PC-3 (cell line): ENCODE data around the gene NOXA1. TPM values are rescaled to one million over a fixed set of nuclear protein-coding genes. Genes with fewer than 3 reads are reported as not detected.

Experiments
- ATAC-seq: fragments of 200-7000 bp; cut with Tn5 transposase; 2 replicates; pipeline ENCODE4 v1.9.1; 2020; ENCODE audit warnings: mild to moderate bottlenecking, moderate library complexity
- BruUV-seq: library from RNA; stranded (reverse); fragments of 400-500 nt; replicated peaks from 2 replicates; lab custom pipeline; 2021; lab: Mats Ljungman, UMichigan
- CTCF ChIA-PET: fragments of 300-600 bp; sonication (Branson Sonifier 250); formaldehyde crosslinking; loops from one replicate; lab custom pipeline; 2022; ENCODE audit warnings: antibody characterized with exemption; lab: Charles Lee
- POLR2A ChIA-PET: fragments of 300-600 bp; sonication (Branson Sonifier 250); formaldehyde crosslinking; loops from one replicate; lab custom pipeline; 2022; ENCODE audit warnings: antibody characterized with exemption; ENCODE audit not compliant: unreplicated experiment; lab: Charles Lee
- DNase-seq: peaks from one replicate; pipeline ENCODE4 v3.0.0-alpha.2; 2015
- H2AFZ ChIP-seq: fragments of 300-600 bp; sonication (generic); 2 replicates; pipeline ENCODE4 v1.6.0; 2016; ENCODE audit warnings: antibody characterized with exemption, low read length
- H3F3A ChIP-seq: fragments of 300-600 bp; sonication (generic); one replicate; pipeline ENCODE4 v1.6.0; 2017; ENCODE audit warnings: antibody characterized with exemption, low read length, control low read depth, mild to moderate bottlenecking; ENCODE audit not compliant: unreplicated experiment
- H3K27ac ChIP-seq: fragments of 300-600 bp; sonication (generic); 2 replicates; pipeline ENCODE4 v1.5.1; 2016; ENCODE audit warnings: mild to moderate bottlenecking, low read length
- H3K27me3 ChIP-seq: fragments of 300-600 bp; sonication (generic); 2 replicates; pipeline ENCODE4 v1.6.1; 2016; ENCODE audit warnings: low read length, mixed read lengths
- H3K36me3 ChIP-seq: fragments of 300-600 bp; sonication (generic); 2 replicates; pipeline ENCODE4 v1.6.1; 2016; ENCODE audit warnings: low read depth, mixed run types, low read length, mixed read lengths
- H3K4me1 ChIP-seq: fragments of 300-600 bp; sonication (generic); 2 replicates; pipeline ENCODE4 v1.5.1; 2016; ENCODE audit warnings: low read length; ENCODE audit not compliant: insufficient read depth
- H3K4me2 ChIP-seq: fragments of 300-600 bp; sonication (generic); 2 replicates; pipeline ENCODE4 v1.6.0; 2016; ENCODE audit warnings: low read length
- H3K4me3 ChIP-seq: fragments of 300-600 bp; sonication (generic); 2 replicates; pipeline ENCODE4 v1.5.1; 2016; ENCODE audit warnings: mild to moderate bottlenecking, low read length, mixed read lengths
- H3K79me2 ChIP-seq: fragments of 300-600 bp; sonication (generic); 2 replicates; pipeline ENCODE4 v1.6.1; 2017; ENCODE audit warnings: low read length, mixed read lengths
- H3K9ac ChIP-seq: fragments of 300-600 bp; sonication (generic); 2 replicates; pipeline ENCODE4 v1.6.0; 2016; ENCODE audit warnings: mild to moderate bottlenecking, low read length
- H3K9me2 ChIP-seq: fragments of 300-600 bp; sonication (generic); replicated peaks from 2 replicates; pipeline ENCODE4 v1.6.1; 2016; ENCODE audit warnings: mixed run types, low read length, mixed read lengths
- H3K9me3 ChIP-seq: fragments of 300-600 bp; sonication (generic); 2 replicates; pipeline ENCODE4 v1.6.1; 2016; ENCODE audit warnings: low read length, mixed read lengths
- H4K20me1 ChIP-seq: fragments of 300-600 bp; sonication (generic); 2 replicates; pipeline ENCODE4 v1.6.1; 2016; ENCODE audit warnings: low read length, mixed read lengths
- CTCF ChIP-seq: fragments of 300-600 bp; sonication (generic); conservative IDR thresholded peaks from 2 replicates; pipeline ENCODE4 v1.5.1; 2017; ENCODE audit warnings: antibody characterized with exemption, low read depth, mild to moderate bottlenecking, low read length
- EZH2 ChIP-seq: fragments of 300-600 bp; sonication (generic); IDR thresholded peaks from one replicate; pipeline ENCODE4 v1.6.1; 2017; ENCODE audit warnings: antibody characterized with exemption, mild to moderate bottlenecking, low read length; ENCODE audit not compliant: unreplicated experiment
- EZH2phosphoT487 ChIP-seq: fragments of 300-600 bp; sonication (generic); IDR thresholded peaks from 2 replicates; pipeline ENCODE4 v1.6.1; 2018; ENCODE audit warnings: mild to moderate bottlenecking, antibody characterized with exemption, low read length, borderline replicate concordance
- intact Hi-C: fragments of 100-400 bp; cut with micrococcal nuclease; formaldehyde crosslinking; loops from 2 replicates; pipeline ENCODE4 v1.9.0; 2023
- total RNA-seq: library from RNA; depleted of rRNA; stranded (reverse); fragments of >200 nt; gene quantifications from 2 replicates; pipeline ENCODE4 v1.2.3, GENCODE V29; 2014

Gene NOXA1
- total RNA-seq, 1 experiment from 2014 or later = 0.51 TPM

- Histone ChIP-seq H3F3A (no peaks in the 10 kb centered on the region), H3K79me2 (no peaks in the 10 kb centered on the region), H2AFZ (no peak overlapping the region), H3K4me2 (no peak overlapping the region), H3K9me2 (no peaks in the 10 kb centered on the region), H3K4me1 (no peaks in the 10 kb centered on the region), H4K20me1 (no peaks in the 10 kb centered on the region), H3K9me3 (no peaks in the 10 kb centered on the region), H3K27ac (no peak overlapping the region), H3K4me3 (no peak overlapping the region), H3K36me3 (no peaks in the 10 kb centered on the region), H3K9ac (no peak overlapping the region), H3K27me3 (no peaks in the 10 kb centered on the region)
- ChIA-PET POLR2A (no interaction called here), CTCF (no interaction called here)
- TF ChIP-seq EZH2 (no peak), CTCF (no peak), EZH2phosphoT487 (no peak)
- DNase-seq = no peak
- intact Hi-C loops = no loop called here
- no TSS peak for BruUV-seq
- no peak for ATAC-seq
Observed at GRCh38 chr9:137396634-137397367, 26.4 kb upstream of the NOXA1 start.

- Histone ChIP-seq H3K4me1 (no peaks in the 10 kb centered on the region), H3F3A (no peaks in the 10 kb centered on the region), H3K9ac (no peak overlapping the region), H2AFZ (no peak overlapping the region), H3K79me2 (no peaks in the 10 kb centered on the region), H4K20me1 (no peaks in the 10 kb centered on the region), H3K36me3 (no peaks in the 10 kb centered on the region), H3K27me3 (no peaks in the 10 kb centered on the region), H3K9me3 (no peaks in the 10 kb centered on the region), H3K4me2 (no peak overlapping the region), H3K27ac (no peak overlapping the region), H3K9me2 (no peaks in the 10 kb centered on the region), H3K4me3 (no peak overlapping the region)
- BruUV-seq = no TSS peak
- ChIA-PET POLR2A (no interaction called here), CTCF (no interaction called here)
- no peak for ATAC-seq
- intact Hi-C loops = no loop called here
- DNase-seq = no peak
- no peak for TF ChIP-seq EZH2
- TF ChIP-seq CTCF = no peak
- no peak for TF ChIP-seq EZH2phosphoT487
Observed at GRCh38 chr9:137397675-137398423, 25.3 kb upstream of the NOXA1 start.
